K562 (cell line): ENCODE data around the gene WNT11. TPM values are rescaled to one million over a fixed set of nuclear protein-coding genes. Genes with fewer than 3 reads are reported as not detected.

Source experiments
- BCL6 ChIP-seq: fragments of 250-450 bp; sonication (Bioruptor Pico); IDR thresholded peaks from 2 replicates; pipeline ENCODE4 v1.4.0; 2020
- CBFA2T2 ChIP-seq: fragments of 450-650 bp; conservative IDR thresholded peaks from 2 replicates; pipeline ENCODE4 v1.6.1; 2017; ENCODE audit warnings: mild to moderate bottlenecking
- EZH2 ChIP-seq: IDR thresholded peaks from 2 replicates; pipeline ENCODE4 v1.6.1; 2012; ENCODE audit warnings: low read depth, mild to moderate bottlenecking, inconsistent platforms, low read length, borderline replicate concordance
- GTF2A2 ChIP-seq: IDR thresholded peaks from 2 replicates; pipeline ENCODE4 v1.6.1; 2016; ENCODE audit warnings: mild to moderate bottlenecking, missing genetic modification characterization, missing compliant biosample characterization
- HIVEP1 ChIP-seq: fragments of 250-450 bp; sonication (Bioruptor Pico); IDR thresholded peaks from 2 replicates; pipeline ENCODE4 v1.4.0; 2020; ENCODE audit warnings: mild to moderate bottlenecking
- KAT2B ChIP-seq: IDR thresholded peaks from one replicate; pipeline ENCODE4 v1.6.1; 2012; ENCODE audit warnings: low read depth, mild to moderate bottlenecking, control low read depth, inconsistent platforms, low read length, moderate library complexity
- KDM4B ChIP-seq, 2 experiments: fragments of 450-650 bp in 1 of 2; sonication (generic) in 1 of 2; IDR thresholded peaks; 2 replicates each; pipeline ENCODE4 v1.6.1; 2016 to 2017; ENCODE audit warnings: borderline replicate concordance in 2 of 2, antibody characterized with exemption in 1 of 2, low read depth in 1 of 2, mild to moderate bottlenecking in 1 of 2
- KLF16 ChIP-seq: IDR thresholded peaks from 2 replicates; pipeline ENCODE4 v1.6.1; 2016; ENCODE audit warnings: antibody characterized with exemption
- RBM34 ChIP-seq: fragments of 200-400 bp; formaldehyde crosslinking; IDR thresholded peaks from 2 replicates; pipeline ENCODE4 v1.6.1; 2018; ENCODE audit warnings: low read length, borderline replicate concordance; ENCODE audit not compliant: insufficient read depth
- SRF ChIP-seq, 2 experiments: fragments of 250-450, 450-650 bp in 1 of 2; sonication (Bioruptor Pico) in 1 of 2; sonication (generic) in 1 of 2; formaldehyde crosslinking; IDR thresholded peaks; 2 replicates each; pipeline versions ENCODE4 v1.5.0 to v1.5.1; 2020 to 2022; ENCODE audit warnings: mild to moderate bottlenecking in 1 of 2, missing genetic modification reagents in 1 of 2
- TCF3 ChIP-seq: sonication (generic); formaldehyde crosslinking; IDR thresholded peaks from 2 replicates; pipeline ENCODE4 v1.4.0; 2020; ENCODE audit warnings: mild to moderate bottlenecking, missing genetic modification reagents
- ZNF717 ChIP-seq: fragments of 250-450 bp; sonication (Bioruptor Pico); IDR thresholded peaks from 2 replicates; pipeline ENCODE4 v1.5.0; 2021
- polyA plus RNA-seq, 8 experiments: library from polyadenylated mRNA; depleted of rRNA in 4 of 8; stranded (reverse) in 5 of 8; unstranded in 3 of 8; fragments of >200 nt; fragmentation: Nextera tagmentation in 2 of 8; fragmentation: Illumina TruSeq in 1 of 8; extraction: Ambion mirVana in 2 of 8; extraction: Trizol in 1 of 8; gene quantifications; 2 replicates each; pipeline versions ENCODE4 v1.2.1 to v1.2.3, GENCODE V29; 2011 to 2014; ENCODE audit warnings: inconsistent platforms in 1 of 8, missing spikeins in 1 of 8
- total RNA-seq, 7 experiments: library from RNA; depleted of rRNA in 6 of 7; stranded (reverse); fragments of >200 nt in 6 of 7; fragmentation: Illumina TruSeq in 2 of 7; extraction: Trizol in 2 of 7; gene quantifications; 2 replicates each; pipeline versions ENCODE4 v1.2.1 to v1.2.3, GENCODE V29; 2011 to 2021; ENCODE audit warnings: low replicate concordance in 1 of 7
- TF ChIP-seq, protein P1 (sequence below): fragments of 250-450 bp; sonication (Bioruptor Pico); IDR thresholded peaks from 2 replicates; pipeline ENCODE4 v1.5.0; 2022; ENCODE audit warnings: mild to moderate bottlenecking
- TF ChIP-seq, protein P2 (sequence below): IDR thresholded peaks from 2 replicates; pipeline ENCODE4 v1.6.1; 2014; ENCODE audit warnings: antibody characterized with exemption
- TF ChIP-seq, protein P3 (sequence below), 2 experiments: fragments of 450-650 bp in 1 of 2; IDR thresholded peaks; 2 replicates each; pipeline ENCODE4 v1.6.1; 2011 to 2017; ENCODE audit warnings: low read depth in 2 of 2, antibody characterized with exemption in 1 of 2, borderline replicate concordance in 1 of 2, low read length in 1 of 2, mild to moderate bottlenecking in 1 of 2, mixed read lengths in 1 of 2; ENCODE audit not compliant: control insufficient read depth in 1 of 2
- TF ChIP-seq, protein P4 (sequence below): sonication (generic); formaldehyde crosslinking; IDR thresholded peaks from 2 replicates; pipeline ENCODE4 v1.9.0; 2022; ENCODE audit warnings: mild to moderate bottlenecking, missing genetic modification reagents
- TF ChIP-seq, protein P5 (sequence below): fragments of 200-800 bp; sonication (Bioruptor generic); IDR thresholded peaks from 2 replicates; pipeline ENCODE4 v1.6.1; 2017; ENCODE audit warnings: missing genetic modification characterization, missing compliant biosample characterization

The WNT11 gene
- total and polyA plus RNA-seq, 9 of the 15 experiments (the other 6 are each of a cell fraction or from before 2014, with no cell fraction given): 0.03 to 0.20 (median 0.09) TPM; not detected in 4

DNA sequence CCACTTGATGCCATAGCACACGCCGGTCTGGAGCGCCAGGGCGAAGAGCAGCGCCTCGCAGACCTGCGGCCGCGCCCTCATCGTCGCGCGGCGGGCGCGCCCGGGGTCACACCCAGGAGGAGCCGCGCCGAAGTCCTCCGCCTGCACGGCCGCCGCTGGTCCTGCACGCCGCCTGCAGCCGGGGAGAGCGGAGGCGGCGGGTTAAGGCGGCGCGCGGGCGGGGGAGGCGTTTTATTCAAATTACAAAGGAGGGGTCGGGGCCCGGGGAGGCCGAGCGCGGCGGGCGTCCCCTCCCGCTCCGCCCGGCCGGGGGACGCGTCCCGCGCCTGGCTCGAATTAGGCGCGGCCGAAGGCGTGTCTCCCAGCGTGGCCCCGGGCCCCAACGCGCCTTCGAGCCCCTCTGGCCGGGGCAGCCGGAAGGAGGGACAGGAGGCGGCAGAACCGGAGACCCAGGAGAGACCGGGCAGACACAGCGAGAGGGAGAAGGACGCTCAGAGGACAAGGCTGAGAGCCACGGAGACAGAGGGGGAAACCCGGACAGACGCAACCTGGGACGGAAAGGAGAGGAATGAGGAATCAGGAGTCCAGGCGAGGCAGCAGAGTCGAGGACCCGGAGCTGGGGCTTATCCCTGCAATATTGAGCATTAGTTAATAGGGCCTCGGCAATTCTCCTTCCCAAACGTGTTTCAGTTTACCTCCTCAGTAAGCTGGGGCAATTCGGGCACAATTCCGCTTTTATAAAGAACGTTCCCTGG is at the start of gene WNT11 (continued):
- TF ChIP-seq, protein P1, sequence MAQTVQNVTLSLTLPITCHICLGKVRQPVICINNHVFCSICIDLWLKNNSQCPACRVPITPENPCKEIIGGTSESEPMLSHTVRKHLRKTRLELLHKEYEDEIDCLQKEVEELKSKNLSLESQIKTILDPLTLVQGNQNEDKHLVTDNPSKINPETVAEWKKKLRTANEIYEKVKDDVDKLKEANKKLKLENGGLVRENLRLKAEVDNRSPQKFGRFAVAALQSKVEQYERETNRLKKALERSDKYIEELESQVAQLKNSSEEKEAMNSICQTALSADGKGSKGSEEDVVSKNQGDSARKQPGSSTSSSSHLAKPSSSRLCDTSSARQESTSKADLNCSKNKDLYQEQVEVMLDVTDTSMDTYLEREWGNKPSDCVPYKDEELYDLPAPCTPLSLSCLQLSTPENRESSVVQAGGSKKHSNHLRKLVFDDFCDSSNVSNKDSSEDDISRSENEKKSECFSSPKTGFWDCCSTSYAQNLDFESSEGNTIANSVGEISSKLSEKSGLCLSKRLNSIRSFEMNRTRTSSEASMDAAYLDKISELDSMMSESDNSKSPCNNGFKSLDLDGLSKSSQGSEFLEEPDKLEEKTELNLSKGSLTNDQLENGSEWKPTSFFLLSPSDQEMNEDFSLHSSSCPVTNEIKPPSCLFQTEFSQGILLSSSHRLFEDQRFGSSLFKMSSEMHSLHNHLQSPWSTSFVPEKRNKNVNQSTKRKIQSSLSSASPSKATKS: no peak
- TF ChIP-seq EZH2 (no peak), GTF2A2 (no peak), TCF3 (CRISPR knock-in tag) (no peak), BCL6 (CRISPR knock-in tag) (no peak), RBM34 (no peak), CBFA2T2 (no peak), SRF (CRISPR knock-in tag; IDR thresholded peaks at IDR 0.05) (no peak), ZNF717 (CRISPR knock-in tag) (no peak), KLF16 (no peak), HIVEP1 (CRISPR knock-in tag) (no peak), KDM4B (IDR thresholded peaks at IDR 0.05; ENCODE audit: borderline replicate concordance in 2 of 2, low read depth in 1 of 2) (no peak), KAT2B (no peak)
- TF ChIP-seq, protein P2, sequence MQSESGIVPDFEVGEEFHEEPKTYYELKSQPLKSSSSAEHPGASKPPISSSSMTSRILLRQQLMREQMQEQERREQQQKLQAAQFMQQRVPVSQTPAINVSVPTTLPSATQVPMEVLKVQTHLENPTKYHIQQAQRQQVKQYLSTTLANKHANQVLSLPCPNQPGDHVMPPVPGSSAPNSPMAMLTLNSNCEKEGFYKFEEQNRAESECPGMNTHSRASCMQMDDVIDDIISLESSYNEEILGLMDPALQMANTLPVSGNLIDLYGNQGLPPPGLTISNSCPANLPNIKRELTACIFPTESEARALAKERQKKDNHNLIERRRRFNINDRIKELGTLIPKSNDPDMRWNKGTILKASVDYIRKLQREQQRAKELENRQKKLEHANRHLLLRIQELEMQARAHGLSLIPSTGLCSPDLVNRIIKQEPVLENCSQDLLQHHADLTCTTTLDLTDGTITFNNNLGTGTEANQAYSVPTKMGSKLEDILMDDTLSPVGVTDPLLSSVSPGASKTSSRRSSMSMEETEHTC: no peak
- TF ChIP-seq, protein P3, sequence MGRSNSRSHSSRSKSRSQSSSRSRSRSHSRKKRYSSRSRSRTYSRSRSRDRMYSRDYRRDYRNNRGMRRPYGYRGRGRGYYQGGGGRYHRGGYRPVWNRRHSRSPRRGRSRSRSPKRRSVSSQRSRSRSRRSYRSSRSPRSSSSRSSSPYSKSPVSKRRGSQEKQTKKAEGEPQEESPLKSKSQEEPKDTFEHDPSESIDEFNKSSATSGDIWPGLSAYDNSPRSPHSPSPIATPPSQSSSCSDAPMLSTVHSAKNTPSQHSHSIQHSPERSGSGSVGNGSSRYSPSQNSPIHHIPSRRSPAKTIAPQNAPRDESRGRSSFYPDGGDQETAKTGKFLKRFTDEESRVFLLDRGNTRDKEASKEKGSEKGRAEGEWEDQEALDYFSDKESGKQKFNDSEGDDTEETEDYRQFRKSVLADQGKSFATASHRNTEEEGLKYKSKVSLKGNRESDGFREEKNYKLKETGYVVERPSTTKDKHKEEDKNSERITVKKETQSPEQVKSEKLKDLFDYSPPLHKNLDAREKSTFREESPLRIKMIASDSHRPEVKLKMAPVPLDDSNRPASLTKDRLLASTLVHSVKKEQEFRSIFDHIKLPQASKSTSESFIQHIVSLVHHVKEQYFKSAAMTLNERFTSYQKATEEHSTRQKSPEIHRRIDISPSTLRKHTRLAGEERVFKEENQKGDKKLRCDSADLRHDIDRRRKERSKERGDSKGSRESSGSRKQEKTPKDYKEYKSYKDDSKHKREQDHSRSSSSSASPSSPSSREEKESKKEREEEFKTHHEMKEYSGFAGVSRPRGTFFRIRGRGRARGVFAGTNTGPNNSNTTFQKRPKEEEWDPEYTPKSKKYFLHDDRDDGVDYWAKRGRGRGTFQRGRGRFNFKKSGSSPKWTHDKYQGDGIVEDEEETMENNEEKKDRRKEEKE (IDR thresholded peaks at IDR 0.05; ENCODE audit: borderline replicate concordance in 1 of 2, control insufficient read depth in 1 of 2, low read depth in 2 of 2, low read length in 1 of 2): no peak
- TF ChIP-seq, protein P4, sequence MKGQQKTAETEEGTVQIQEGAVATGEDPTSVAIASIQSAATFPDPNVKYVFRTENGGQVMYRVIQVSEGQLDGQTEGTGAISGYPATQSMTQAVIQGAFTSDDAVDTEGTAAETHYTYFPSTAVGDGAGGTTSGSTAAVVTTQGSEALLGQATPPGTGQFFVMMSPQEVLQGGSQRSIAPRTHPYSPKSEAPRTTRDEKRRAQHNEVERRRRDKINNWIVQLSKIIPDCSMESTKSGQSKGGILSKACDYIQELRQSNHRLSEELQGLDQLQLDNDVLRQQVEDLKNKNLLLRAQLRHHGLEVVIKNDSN (CRISPR knock-in tag): no peak
- TF ChIP-seq, protein P5, sequence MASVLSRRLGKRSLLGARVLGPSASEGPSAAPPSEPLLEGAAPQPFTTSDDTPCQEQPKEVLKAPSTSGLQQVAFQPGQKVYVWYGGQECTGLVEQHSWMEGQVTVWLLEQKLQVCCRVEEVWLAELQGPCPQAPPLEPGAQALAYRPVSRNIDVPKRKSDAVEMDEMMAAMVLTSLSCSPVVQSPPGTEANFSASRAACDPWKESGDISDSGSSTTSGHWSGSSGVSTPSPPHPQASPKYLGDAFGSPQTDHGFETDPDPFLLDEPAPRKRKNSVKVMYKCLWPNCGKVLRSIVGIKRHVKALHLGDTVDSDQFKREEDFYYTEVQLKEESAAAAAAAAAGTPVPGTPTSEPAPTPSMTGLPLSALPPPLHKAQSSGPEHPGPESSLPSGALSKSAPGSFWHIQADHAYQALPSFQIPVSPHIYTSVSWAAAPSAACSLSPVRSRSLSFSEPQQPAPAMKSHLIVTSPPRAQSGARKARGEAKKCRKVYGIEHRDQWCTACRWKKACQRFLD (CRISPR knock-in tag): no peak
